GM18508 (cell line): ENCODE measurements around the gene GPR4.

Experiments
- ATAC-seq: cut with Tn5 transposase; IDR thresholded peaks from one replicate; pipeline ENCODE4 v1.9.1; 2021; ENCODE audit warnings: moderate number of reproducible peaks; ENCODE audit not compliant: insufficient read depth, unreplicated experiment

GPR4 gene

DNA sequence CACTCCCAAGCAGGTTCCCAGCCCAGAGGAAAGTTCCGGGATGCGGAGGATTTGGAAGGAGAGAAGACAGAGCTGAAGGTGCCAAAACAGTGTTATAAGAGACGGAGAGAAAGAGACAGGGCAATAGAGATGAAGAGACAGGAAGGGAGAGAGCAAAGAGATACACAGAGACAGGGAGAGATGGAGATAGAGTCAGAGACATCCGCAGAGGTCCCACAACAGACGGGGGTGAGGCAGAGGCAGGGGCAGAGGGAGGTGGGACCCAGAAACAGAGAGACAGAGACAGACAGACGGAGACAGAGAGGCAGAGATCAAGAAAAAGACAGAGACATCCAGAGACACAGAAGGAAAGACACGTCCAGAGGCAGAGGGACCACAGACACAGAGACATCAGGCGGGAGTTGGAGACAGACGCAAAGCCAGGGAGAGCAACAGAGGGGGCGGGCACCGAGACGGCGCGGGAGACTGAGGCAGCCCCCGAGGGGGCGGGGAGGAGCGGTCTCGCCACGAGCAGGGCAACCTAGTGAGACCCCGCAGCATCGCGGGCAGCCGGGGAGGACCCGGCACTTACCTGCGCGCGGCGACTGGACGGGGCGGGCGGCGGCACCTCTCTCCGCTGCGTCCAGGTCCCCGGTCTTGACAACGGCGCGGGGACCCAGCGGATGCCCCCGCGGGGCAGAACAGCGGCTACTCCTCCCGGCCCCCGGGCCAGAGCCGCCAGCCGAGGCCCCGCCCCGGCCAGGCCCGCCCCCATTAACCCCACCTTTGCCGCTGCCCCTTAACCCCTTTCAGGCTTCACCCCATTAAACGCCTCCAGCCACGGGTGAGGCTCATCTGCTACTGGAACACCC, at the start of gene GPR4:
Gene GPR4 (minus strand): TSS at position 689 of the 851 bp plus-strand sequence. CDS start 10,346 bp downstream, outside the sequence.
- no peak for ATAC-seq

DNA sequence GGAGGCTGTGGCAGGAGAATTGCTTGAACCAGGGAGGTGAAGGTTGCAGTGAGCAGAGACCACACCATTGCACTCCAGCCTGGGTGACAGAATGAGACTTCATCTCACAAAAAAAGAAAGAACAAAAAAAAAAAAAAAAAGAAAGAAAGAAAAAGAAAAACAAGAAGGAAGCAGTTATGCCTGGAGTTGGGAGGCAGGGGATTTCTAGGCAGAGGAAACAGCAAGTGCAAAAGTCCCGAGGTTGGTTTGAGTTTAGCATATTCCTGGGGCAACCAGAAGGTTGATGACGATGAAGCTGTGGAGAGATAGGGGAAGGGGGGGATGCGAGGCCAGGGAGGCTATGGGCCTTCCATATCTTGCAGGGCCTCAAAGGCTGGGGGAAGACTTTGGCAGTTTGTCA, 48.7 kb upstream of the GPR4 start:
- no peak for ATAC-seq

DNA sequence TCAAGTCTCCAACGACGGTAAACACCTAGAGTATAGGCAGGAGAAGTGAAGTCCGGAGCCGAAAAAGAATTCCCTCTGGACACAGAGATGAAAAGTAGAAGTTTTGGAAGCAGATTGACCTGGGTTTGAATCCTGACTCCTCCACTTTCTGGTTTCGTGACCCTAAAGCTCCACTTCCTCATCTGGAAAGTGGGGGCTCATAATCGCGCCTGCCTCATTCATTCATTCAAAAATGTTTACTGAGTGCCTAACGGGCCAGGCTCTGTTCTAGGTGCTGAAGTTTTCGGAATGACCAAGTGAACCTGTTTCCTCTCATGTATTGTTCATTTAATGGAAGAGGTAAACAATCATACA, 44.3 kb upstream of the GPR4 start:
- no peak for ATAC-seq

DNA sequence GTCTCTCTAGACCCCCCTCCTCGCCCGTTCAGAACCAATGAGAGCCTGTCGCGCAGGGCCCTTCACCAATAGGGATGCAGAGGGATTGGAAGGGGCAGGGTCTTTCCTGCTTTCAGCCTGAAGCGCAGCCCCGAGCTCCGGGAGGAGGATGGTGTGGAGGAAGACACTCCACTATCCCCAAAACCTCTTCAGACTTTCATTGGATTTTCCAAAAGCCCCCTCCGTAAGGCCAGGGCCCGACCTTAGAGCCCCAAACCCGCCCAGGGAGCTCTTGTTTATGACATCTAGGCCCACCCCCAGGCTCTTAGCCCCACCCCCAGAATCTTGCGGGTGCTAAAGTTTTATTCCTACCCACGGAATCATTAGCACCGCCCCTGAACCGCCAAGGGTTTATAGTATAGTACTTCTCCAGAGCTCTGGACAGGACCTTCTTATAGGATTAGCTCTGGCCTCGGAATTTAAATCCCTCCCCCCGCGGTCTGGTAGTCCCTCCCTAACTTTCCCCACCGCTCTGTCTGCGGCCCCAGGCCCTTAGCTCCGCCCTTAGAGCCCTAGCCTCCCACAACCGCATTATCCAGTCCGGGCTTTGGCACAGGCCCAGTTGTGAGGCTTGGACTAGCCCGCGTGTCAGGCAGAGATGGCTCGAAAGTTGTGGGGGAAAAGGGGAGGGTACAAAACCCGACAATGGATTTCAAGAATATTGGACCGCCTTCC, 43.8 kb upstream of the GPR4 start:
- ATAC-seq: no peak

DNA sequence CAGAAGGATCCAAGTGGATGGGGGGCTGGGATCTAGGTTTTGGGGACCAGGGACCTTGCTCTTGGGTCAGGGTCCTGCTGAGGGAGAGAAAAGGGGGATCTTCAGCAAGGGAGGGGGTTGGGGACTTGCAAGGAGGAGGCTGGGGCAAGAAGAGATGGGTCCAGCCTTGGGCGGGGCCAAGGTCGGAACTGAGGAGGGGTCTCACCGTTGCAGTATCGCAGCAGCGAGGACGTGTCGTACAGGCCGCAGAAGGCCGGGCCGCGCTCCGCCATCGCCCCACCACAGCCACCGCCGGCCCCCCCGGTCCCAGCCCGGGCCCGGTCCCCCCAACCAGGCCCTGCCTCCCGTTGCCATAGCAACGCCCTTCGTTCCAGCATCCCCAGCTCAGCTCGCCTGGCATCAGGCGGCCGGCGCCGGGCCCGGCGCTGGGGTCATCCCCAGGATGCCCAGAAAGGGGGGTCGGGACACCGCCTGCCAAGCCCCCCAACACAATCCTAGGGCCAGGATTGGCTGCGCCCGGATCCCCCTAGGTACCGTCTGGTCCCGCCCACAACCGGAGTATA, 43.1 kb upstream of the GPR4 start:
- no peak for ATAC-seq

DNA sequence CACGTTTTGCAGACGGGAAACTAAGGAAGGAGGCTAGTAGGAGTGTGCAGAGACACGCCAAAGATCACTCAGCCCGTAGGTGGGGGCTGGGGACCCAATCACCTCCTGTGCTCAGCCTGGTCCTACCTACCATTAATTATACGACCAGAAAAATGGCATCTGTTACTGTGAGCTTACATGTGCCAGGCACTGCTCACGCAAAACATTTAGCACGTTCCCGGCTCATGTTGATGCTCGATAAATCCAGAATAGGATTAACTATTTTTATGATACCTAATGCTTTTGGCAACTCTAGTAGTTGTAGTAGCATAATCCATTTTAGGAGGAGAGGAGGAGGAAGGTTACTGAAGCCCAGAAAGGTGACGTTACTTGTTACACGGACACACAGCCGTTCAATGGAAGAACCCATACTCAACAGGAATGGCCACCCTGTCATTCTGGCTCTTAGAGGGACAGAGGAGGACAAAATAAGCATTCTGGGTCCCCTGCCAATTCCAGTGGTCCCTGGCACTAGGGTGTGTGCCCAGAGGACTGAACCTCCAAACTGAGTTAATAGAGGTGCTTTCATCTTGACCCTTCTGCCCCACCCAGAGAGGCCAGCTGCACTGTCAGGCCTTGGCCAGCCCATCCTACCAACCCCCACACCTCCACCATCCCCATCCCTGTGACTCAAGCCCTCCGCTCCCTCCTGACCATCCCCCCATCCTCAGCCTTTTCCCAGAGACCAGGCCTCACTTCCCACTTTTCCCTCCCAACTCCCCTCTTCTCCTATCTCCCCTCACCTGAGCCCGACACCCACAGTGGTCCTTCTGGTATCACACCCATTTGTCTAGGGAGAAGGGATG, 42.1 kb upstream of the GPR4 start:
- no peak for ATAC-seq

DNA sequence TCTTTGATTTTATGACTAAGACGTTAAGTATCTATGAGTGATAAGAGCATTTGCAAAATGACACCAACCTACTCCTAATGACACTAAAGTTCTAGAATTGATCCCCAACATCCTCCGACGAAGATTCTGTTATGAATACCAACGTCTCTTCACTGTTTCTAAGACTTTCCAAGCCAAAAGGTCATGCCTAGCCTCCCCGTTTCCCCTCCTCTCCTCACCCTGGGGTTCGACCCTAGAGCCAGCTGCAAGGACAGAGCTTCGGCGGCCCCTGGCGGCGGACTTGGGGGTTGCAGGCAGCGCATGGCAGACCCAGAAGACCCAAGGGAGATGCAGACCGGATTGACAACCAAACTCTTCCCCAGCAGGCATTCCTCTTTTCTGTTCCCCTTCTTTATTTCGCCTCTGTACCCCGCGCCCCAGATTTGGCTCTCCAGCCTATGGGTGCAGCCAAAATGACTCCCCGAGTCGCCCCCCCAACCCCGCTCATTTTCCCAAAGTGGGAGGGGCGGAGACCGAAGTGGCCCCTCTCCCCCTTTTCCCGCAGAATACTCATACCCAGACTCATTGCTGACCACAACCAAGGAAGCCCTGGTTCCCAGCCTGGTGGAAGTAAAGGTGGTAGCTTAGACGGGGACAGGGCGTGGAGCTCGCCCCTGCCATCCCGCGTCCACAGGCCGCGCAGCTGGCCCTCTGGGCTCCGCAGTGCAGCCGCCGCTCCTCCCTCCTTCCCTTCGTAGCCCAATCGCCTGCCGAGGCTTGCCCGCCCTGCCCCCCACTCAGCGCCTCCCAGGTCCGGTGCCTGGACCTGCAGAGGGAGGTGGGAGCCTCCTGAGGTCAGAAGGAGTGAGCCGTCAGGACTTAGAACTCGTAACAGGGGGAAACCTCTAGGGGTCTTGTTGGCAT, 41.3 kb upstream of the GPR4 start:
- ATAC-seq: no peak

DNA sequence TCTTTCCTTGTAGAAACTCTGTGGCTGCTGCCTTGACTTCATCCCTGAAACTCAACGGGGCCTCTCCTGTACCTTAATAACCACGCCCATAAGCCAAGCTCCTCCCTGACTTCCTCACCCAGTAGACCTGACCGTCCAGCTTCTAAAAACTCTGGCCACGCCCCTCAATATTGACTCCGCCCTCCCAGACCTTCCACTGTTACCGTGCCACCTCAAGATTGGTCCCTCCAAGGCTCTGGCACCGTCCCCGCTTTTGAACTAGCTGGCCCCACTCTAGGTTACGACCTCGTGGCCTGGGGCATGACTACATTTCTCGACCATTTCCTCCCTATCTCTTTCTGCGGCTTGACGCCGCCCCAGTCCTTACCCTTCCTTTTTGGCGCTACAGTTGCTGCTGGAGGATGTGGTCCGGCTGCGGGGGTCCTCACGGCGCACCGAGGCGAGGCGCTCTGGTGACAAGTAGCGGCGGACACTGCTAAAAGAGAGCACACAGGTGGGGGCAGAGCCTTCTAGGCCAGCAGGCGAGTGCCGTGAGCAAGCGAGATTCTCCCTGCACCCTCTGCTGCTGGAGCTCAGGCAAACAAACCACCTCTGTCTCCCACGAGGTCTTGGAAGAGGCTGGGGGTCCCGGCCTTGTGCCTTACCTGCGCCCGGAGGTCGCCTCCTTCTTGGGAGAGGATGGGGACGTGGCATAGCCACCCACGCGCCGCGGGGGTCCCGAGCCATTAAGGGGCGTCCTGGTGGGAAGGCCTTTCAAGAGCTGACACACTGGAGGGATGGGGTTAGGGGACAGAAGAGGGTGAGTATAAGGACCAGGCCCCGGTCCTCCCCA, 39.5 kb upstream of the GPR4 start:
- peak; percentile 33 for ATAC-seq

DNA sequence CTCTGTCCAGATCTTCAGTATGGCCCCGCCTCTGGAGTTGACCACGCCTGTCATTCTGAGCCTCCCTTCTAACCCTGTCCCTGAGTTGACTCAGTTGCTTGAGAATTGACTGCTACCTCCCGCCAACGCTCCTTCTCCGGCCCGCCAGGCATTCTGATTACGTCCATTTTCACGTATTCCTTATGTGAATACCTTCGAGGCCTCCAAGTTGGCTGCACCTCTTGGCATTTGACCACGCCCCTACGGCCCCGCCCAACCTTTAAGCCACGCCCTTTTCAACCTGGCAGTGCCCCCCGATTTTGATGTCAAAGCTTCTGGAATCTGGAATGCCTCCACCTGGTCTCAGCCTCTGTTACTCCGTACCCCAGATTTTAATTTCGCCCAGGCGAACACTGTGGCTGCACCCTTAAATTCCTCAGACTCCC, 38.8 kb upstream of the GPR4 start:
- ATAC-seq: no peak

DNA sequence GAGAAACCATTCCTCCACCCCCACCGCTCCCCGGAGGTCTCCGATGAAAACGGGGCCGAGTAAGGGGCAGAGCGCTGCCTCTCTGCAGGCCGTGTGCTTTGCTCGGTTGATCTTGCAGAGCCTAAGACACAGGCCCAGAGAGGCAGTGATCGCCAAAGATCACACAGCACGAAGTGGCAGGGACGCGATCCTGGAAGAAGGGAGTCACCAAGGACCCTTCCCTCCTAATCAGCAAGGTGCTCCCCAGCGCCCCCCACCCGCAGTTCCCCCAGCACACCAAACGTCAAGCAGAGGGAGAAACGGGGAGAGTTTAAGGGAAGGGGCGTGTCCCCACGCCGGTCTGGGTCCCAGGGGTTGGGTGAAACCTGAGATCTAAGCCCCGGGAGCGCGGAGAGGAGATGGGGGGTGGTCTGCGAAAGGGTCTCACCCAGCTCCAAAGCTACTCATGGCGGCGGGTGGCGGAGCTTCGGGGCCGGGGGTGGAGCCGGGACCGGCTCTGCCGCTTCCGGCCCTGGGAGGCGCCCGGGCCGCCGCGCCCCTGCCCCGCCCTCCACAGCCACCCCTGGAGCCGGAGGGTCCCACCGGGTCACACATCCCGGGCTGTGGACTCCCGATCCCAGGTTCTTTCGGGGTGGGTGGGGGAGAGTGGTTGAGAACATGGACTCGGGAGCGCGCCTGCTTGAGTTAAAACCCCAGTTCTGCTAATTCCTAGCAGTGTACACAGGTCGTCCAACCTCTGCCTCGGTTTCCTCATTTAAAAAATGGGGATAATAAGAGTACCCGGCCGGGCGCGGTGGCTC, 37.1 kb upstream of the GPR4 start, which contains the start of gene EML2:
Gene EML2 (minus strand): TSS at position 468 of the 800 bp plus-strand sequence. CDS start 21 bp downstream, at position 447.
- ATAC-seq: no peak

DNA sequence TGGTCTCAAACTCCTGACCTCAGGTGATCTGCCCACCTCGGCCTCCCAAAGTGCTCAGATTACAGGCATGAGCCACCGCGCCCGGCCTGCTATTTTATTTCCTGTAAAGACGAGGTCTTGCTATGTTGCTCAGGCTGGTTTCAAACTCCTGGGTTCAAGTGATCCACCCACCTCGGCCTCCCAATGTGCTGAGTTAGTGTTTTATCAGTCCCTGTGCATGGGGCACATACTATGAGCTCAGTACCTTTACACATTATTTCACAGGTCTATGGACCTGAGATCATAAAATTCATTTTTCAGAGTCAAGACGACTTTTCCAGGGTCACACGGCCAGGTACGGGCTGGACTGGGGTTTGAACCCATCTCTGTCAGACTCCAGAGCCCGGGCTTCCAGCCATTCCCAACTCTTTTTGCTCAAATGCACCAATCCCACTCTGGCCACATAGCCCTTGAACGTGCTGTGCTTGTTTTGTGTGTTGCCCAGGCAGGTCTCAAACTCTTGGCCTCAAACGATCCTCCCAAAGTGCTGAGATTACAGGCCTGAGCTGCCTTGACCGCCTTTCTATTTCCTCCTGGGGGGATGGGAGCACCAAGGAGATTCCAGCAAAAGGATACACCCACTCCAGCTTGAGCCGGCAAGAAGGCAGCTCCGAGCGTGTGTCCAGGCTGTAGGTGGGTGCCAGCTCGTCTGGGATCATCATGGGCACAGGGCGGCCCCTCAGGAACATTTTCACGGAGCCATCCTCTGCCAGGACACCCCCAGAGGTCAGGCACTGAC, 36.1 kb upstream of the GPR4 start:
- no peak for ATAC-seq

DNA sequence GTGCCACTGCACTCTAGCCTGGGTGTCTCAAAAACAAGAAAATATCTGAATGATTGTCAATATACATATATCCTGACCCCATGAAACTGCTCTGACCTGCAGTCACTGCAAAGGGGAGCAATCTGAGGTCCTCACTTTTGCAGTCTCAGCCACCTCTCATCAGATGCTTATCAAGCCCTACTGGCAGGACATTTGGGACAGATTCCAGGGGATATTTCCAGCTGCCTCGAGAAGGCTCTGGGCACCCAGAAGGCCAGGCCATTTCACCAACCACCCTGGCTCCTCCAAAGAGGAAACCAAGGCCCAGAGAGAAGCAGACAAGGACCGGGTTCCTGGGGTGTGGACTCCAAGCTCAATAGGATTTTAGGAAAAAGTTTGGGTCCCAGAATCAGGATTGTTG, 34.9 kb upstream of the GPR4 start:
- ATAC-seq: no peak

DNA sequence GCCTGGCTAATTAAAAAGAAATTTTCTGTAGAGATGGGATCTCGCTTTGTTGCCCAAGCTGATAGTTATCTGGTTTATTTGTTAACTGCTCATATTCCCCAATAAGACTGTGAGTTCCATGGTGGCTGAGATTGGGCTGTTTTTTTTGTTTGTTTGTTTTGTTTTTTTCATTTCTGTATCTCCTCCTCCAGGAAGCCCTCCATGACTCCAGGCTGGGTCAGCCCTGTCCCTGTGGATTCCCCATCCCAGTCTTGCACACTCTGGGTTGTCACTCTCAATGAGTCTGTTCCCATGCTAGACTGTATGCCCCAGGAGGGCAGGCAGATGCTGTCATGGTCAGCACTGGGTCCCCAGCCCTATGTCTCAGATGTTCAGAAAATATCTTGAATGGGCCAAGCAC, 34.3 kb upstream of the GPR4 start:
- ATAC-seq: no peak

DNA sequence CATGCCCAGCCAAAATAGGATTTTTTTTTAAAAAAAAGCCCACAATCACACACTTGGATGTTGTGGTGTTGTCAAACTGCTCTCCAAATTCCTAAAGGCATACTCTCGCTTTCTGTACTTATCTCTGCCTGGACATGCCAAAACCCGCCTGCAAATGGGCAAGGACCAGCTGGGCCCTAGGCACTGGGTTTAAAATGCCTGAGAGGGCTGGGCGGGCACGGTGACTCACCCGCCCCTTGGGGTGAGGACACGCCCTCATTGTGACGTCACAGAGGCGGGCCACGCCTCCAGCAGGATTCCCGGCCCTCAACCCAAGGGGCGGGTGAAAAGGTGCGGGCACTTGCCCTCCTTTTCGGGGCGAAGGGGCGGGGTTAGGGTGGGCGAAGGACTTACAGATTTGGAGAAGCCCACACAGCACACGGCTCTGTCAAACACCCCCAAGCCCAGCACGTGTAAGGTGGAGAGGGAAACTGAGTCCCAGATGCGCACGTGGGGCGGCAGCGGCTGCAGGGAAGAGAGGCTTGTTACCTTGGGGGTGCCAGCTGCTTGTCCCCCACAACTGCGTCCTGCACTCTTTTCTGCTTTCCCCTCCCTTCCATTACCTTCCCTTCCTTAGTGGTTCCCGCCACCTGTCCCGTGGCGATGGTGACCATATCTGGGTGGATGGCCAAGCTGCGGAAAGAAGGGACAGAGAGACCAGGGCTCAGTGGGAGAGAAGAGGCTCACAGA, 30.6 kb upstream of the GPR4 start:
- ATAC-seq: no peak

DNA sequence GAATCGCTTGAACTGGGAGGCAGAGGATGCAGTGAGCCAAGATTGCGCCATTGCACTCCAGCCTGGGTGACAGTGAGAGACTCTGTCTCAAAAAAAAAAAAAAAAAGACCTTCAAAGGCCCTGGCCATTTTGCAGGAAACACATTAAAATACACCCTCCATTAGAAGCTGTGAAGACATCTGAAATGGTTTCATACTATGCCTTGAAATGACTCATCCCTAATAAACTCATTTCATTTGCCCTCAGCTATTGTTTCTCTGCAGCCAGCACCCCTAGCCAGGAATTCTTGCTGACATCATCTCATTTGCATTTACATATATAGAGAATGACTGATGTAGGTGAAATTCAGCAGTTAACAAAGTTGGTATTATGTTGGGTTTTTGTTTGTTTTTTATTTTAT, 28.5 kb upstream of the GPR4 start:
- ATAC-seq: no peak

DNA sequence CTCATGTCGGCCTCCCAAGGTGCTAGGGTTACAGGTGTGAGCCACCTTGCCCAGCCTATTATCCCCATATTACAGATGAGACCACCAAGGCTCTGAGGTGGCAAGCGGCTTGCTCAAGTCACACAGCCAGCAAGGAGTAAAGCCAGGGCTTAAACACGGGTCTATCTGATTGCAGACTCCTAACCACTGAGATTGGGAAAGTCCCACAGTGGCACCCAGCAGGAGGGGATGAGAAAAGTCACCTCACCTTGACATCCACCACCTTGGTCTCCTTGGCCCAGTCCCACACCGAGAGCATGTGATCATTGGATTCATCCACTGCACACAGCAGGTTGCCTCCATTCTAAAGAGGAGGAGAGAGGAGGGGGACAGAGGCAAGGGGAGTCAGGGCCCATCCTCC, 27.7 kb upstream of the GPR4 start:
- ATAC-seq: no peak
